ENCODE measurements around the gene EIF2D. TPM values are rescaled to one million over a fixed set of nuclear protein-coding genes. Genes with fewer than 3 reads are reported as not detected.

The EIF2D gene
- total and polyA plus RNA-seq, 4 donors, result 14.7 to 30.0 (median 22.1) TPM

- DNase-seq (ENCODE audit: low spot score), result no peak
- 75% methylated on average over 5 of the region's 5 CpGs for WGBS
- peak overlapping the region in 1 of 2 donors; percentile 19 for H3K9ac ChIP-seq (ENCODE audit: low read depth in 1 of 2, low read length in 2 of 2)
- H3K27me3 ChIP-seq (ENCODE audit: control insufficient read depth in 4 of 4, insufficient read depth in 4 of 4, low read length in 3 of 4), result no peaks in the 10 kb centered on the region
- TF ChIP-seq HNF4G (IDR thresholded peaks at IDR 0.05), result no peak
- TF ChIP-seq ATF3 (IDR thresholded peaks at IDR 0.05), result no peak
- no peak for TF ChIP-seq FOXA1 (IDR thresholded peaks at IDR 0.05)
- TF ChIP-seq REST (IDR thresholded peaks at IDR 0.05), result no peak
- TF ChIP-seq HNF4A (conservative IDR thresholded peaks at IDR 0.05), result no peak
- TF ChIP-seq SP1 (IDR thresholded peaks at IDR 0.05), result no peak
- TF ChIP-seq ZBTB33 (IDR thresholded peaks at IDR 0.05), result no peak
- no peak for TF ChIP-seq YY1 (IDR thresholded peaks at IDR 0.05)
- H3K4me1 ChIP-seq (ENCODE audit: control insufficient read depth in 4 of 4, insufficient read depth in 4 of 4, low read length in 3 of 4), result peaks cover 22 to 62% (median 50%) of the 10 kb centered on the region in 4 donors
- peak overlapping the region in 1 of 2 donors; percentile 83 for H3K27ac ChIP-seq (ENCODE audit: low read depth in 1 of 2, low read length in 2 of 2)
- H3K4me3 ChIP-seq (ENCODE audit: low read depth in 1 of 3, low read length in 3 of 3), result no peak overlapping the region
- no peaks in the 10 kb centered on the region for H3K9me3 ChIP-seq (ENCODE audit: control insufficient read depth in 4 of 4, low read length in 3 of 4)
- peaks cover 0 to 3% (median 2%) of the 10 kb centered on the region in 4 donors for H3K36me3 ChIP-seq (ENCODE audit: control insufficient read depth in 4 of 4, insufficient read depth in 3 of 4, low read depth in 1 of 4, low read length in 3 of 4)
Measured at GRCh38 chr1:206559672-206559995, 52.6 kb downstream of the EIF2D start.

- H3K9ac ChIP-seq (ENCODE audit: low read depth in 1 of 2, low read length in 2 of 2), result peak overlapping the region; percentile 19 to 64
- peaks cover 22 to 68% (median 52%) of the 10 kb centered on the region in 4 donors for H3K4me1 ChIP-seq (ENCODE audit: control insufficient read depth in 4 of 4, insufficient read depth in 4 of 4, low read length in 3 of 4)
- 70% methylated on average over 6 of the region's 6 CpGs for WGBS
- no peak for TF ChIP-seq TAF1 (conservative IDR thresholded peaks at IDR 0.05)
- TF ChIP-seq RXRA (IDR thresholded peaks at IDR 0.05), result no peak
- no peak for TF ChIP-seq YY1 (IDR thresholded peaks at IDR 0.05)
- TF ChIP-seq JUND (IDR thresholded peaks at IDR 0.05), result no peak
- TF ChIP-seq NR2F2 (IDR thresholded peaks at IDR 0.05), result no peak
- no peak for TF ChIP-seq FOXA2 (IDR thresholded peaks at IDR 0.05)
- TF ChIP-seq CTCF (IDR thresholded peaks at IDR 0.05; ENCODE audit: low read depth, low read length, missing input control), result no peak
- no peak for TF ChIP-seq SP1 (IDR thresholded peaks at IDR 0.05)
- TF ChIP-seq ZBTB33 (IDR thresholded peaks at IDR 0.05), result no peak
- no peak for TF ChIP-seq HNF4A (conservative IDR thresholded peaks at IDR 0.05)
- TF ChIP-seq MAX (IDR thresholded peaks at IDR 0.05), result no peak
- H3K27me3 ChIP-seq (ENCODE audit: control insufficient read depth in 4 of 4, insufficient read depth in 4 of 4, low read length in 3 of 4), result no peaks in the 10 kb centered on the region
- no peaks in the 10 kb centered on the region for H3K9me3 ChIP-seq (ENCODE audit: control insufficient read depth in 4 of 4, low read length in 3 of 4)
- peak overlapping the region; percentile 81 to 83 for H3K27ac ChIP-seq (ENCODE audit: low read depth in 1 of 2, low read length in 2 of 2)
- no peak for DNase-seq (ENCODE audit: low spot score)
- peak overlapping the region in 1 of 3 donors; percentile 18 for H3K4me3 ChIP-seq (ENCODE audit: low read depth in 1 of 3, low read length in 3 of 3)
- peaks cover 0 to 1% (median under 1%) of the 10 kb centered on the region in 4 donors for H3K36me3 ChIP-seq (ENCODE audit: control insufficient read depth in 4 of 4, insufficient read depth in 3 of 4, low read depth in 1 of 4, low read length in 3 of 4)
Measured at GRCh38 chr1:206558794-206559671, 53.2 kb downstream of the EIF2D start.
